Suprapubic skin (tissue), 4 donors: Measurements from ENCODE around the gene SEMA4G.

ENCODE experiments used
- EP300 ChIP-seq: sonication (generic); formaldehyde crosslinking; IDR thresholded peaks from one replicate; pipeline ENCODE4 v1.6.1; 2017; ENCODE audit warnings: antibody characterized with exemption
- POLR2AphosphoS5 ChIP-seq, 3 donors: sonication (generic); formaldehyde crosslinking; IDR thresholded peaks; one replicate each; pipeline ENCODE4 v1.6.1; 2017; ENCODE audit warnings: antibody characterized with exemption in 3 of 3

DNA sequence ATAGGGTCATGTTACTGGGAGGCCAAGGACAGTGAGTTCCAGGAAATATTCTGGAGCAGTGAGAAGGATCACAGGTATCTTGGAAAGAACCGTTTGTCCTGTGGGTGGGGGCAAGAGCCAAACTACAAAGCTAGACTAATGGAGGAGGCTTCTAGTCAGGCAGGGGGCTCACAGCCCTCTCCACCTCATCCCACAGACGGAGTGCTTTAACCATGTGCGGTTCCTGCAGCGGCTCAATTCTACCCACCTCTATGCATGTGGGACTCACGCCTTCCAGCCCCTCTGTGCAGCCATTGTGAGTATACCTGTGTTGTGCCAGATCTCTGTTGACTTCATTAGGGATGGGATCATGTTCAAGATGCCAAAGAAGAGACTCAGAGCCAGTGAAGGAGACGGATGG, 8.1 kb downstream of the SEMA4G start:
- TF ChIP-seq POLR2AphosphoS5 (IDR thresholded peaks at IDR 0.05) (no peak), EP300 (no peak)
